K562 (cell line): ENCODE results near the gene AKR1A1. TPM values are rescaled to one million over a fixed set of nuclear protein-coding genes. Genes with fewer than 3 reads are reported as not detected.

Experiments
- ATF3 ChIP-seq, 2 experiments: fragments of 450-650 bp in 1 of 2; sonication (generic) in 1 of 2; formaldehyde crosslinking in 1 of 2; IDR thresholded peaks in 1 of 2; conservative IDR thresholded peaks in 1 of 2; 2 replicates each; pipeline versions ENCODE4 v1.6.1 to v1.8.1; 2016 to 2023; ENCODE audit warnings: mild to moderate bottlenecking in 2 of 2, moderate library complexity in 2 of 2, inconsistent platforms in 1 of 2, missing genetic modification reagents in 1 of 2
- BACH1 ChIP-seq: fragments of 200-800 bp; sonication (Bioruptor generic); IDR thresholded peaks from 2 replicates; pipeline ENCODE4 v1.6.1; 2016; ENCODE audit warnings: missing genetic modification characterization, missing compliant biosample characterization
- CEBPZ ChIP-seq: fragments of 150-350 bp; IDR thresholded peaks from 2 replicates; pipeline ENCODE4 v1.6.1; 2014; ENCODE audit warnings: low read depth, mild to moderate bottlenecking, low read length, borderline replicate concordance
- CHD1 ChIP-seq: fragments of 200-600 bp; sonication (generic); IDR thresholded peaks from one replicate; pipeline ENCODE4 v1.6.1; 2012; ENCODE audit warnings: mild to moderate bottlenecking, moderate library complexity, low read length, inconsistent platforms
- CHD2 ChIP-seq: IDR thresholded peaks from 2 replicates; pipeline ENCODE4 v1.6.1; 2011; ENCODE audit warnings: low read depth, low read length
- CSDE1 ChIP-seq, 2 experiments: fragments of 450-650 bp; IDR thresholded peaks; 2 replicates each; pipeline ENCODE4 v1.6.1; 2016; ENCODE audit warnings: mild to moderate bottlenecking in 1 of 2
- EWSR1 ChIP-seq: fragments of 450-650 bp; IDR thresholded peaks from 2 replicates; pipeline ENCODE4 v1.6.1; 2018; ENCODE audit warnings: borderline replicate concordance, mild to moderate bottlenecking, low read depth, moderate library complexity; ENCODE audit not compliant: partially characterized antibody
- MCM2 ChIP-seq: fragments of 450-650 bp; IDR thresholded peaks from 2 replicates; pipeline ENCODE4 v1.6.1; 2017; ENCODE audit warnings: low read depth, mild to moderate bottlenecking
- MECOM ChIP-seq: fragments of 250-450 bp; sonication (Bioruptor Pico); IDR thresholded peaks from 2 replicates; pipeline ENCODE4 v1.8.0; 2022; ENCODE audit warnings: inconsistent platforms
- MTF1 ChIP-seq: fragments of 250-450 bp; sonication (Bioruptor Pico); IDR thresholded peaks from 2 replicates; pipeline ENCODE4 v1.9.0; 2021; ENCODE audit warnings: moderate library complexity, mild to moderate bottlenecking, inconsistent platforms, borderline replicate concordance
- NCOA4 ChIP-seq: fragments of 450-650 bp; IDR thresholded peaks from 2 replicates; pipeline ENCODE4 v1.6.1; 2018; ENCODE audit warnings: mild to moderate bottlenecking; ENCODE audit not compliant: partially characterized antibody
- SMARCA5 ChIP-seq: fragments of 450-650 bp; IDR thresholded peaks from 2 replicates; pipeline ENCODE4 v1.6.1; 2016
- TAF9B ChIP-seq: fragments of 450-650 bp; IDR thresholded peaks from 2 replicates; pipeline ENCODE4 v1.6.1; 2018; ENCODE audit warnings: mild to moderate bottlenecking; ENCODE audit not compliant: partially characterized antibody
- ZNF253 ChIP-seq: fragments of 250-450 bp; sonication (Bioruptor Pico); conservative IDR thresholded peaks from 2 replicates; pipeline ENCODE4 v1.6.1; 2021; ENCODE audit warnings: mild to moderate bottlenecking
- ZNF584 ChIP-seq: fragments of 200-800 bp; sonication (Bioruptor generic); IDR thresholded peaks from 2 replicates; pipeline ENCODE4 v1.6.1; 2016; ENCODE audit warnings: low read depth, mild to moderate bottlenecking, missing genetic modification characterization, missing compliant biosample characterization
- ZNF668 ChIP-seq: fragments of 250-450 bp; sonication (Bioruptor Pico); IDR thresholded peaks from 2 replicates; pipeline ENCODE4 v1.8.0; 2022; ENCODE audit warnings: mild to moderate bottlenecking, inconsistent platforms
- polyA plus RNA-seq, 8 experiments: library from polyadenylated mRNA; depleted of rRNA in 4 of 8; stranded (reverse) in 5 of 8; unstranded in 3 of 8; fragments of >200 nt; fragmentation: Nextera tagmentation in 2 of 8; fragmentation: Illumina TruSeq in 1 of 8; extraction: Ambion mirVana in 2 of 8; extraction: Trizol in 1 of 8; gene quantifications; 2 replicates each; pipeline versions ENCODE4 v1.2.1 to v1.2.3, GENCODE V29; 2011 to 2014; ENCODE audit warnings: inconsistent platforms in 1 of 8, missing spikeins in 1 of 8
- total RNA-seq, 7 experiments: library from RNA; depleted of rRNA in 6 of 7; stranded (reverse); fragments of >200 nt in 6 of 7; fragmentation: Illumina TruSeq in 2 of 7; extraction: Trizol in 2 of 7; gene quantifications; 2 replicates each; pipeline versions ENCODE4 v1.2.1 to v1.2.3, GENCODE V29; 2011 to 2021; ENCODE audit warnings: low replicate concordance in 1 of 7
- TF ChIP-seq, protein P1 (sequence below): fragments of 250-450 bp; sonication (Bioruptor Pico); IDR thresholded peaks from 2 replicates; pipeline ENCODE4 v1.8.0; 2022; ENCODE audit warnings: inconsistent platforms

AKR1A1 gene
- total and polyA plus RNA-seq, 9 of the 15 experiments (the other 6 are each of a cell fraction or from before 2014, with no cell fraction given), result 68.6 to 211 (median 132) TPM

DNA sequence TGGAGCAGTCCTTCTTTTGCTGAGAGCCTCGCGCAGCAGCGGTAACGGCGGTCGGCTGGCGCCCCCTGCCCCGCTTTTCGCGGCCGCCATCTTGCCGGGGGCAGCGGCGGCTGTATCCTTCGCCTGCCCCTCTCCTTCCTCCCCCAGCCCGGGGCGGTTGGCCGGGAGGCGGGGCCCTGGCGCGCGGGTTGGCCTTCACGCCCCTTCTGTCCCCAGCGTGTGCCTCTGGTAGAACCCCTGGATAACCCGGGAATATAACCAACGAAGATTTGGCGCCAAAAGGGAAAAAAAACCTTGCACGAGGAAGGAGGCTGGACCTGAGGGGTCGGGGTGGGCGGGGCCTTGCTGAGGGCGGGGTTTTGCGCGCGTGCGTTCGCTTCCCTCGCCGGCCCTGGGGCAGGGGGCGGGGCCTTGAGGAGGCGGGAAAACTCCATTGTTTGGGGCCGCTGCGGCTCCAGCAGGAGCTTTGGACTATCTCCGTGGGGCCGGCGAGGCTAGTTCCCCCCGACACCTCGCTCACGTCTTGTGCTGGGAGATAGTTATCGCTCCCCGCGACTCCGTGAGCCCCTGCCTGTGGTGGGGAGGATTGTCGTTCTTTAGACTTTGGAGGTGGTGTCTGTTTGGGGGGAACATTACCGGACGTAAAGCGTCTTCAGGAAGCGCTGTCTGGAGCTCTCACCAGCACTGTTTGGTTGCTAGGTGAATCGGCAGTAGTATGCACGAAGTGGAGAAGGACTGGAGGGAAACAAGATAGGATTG is 33.9 kb downstream of the AKR1A1 start (continued):
- no peak for TF ChIP-seq ATF3 (IDR thresholded peaks at IDR 0.05)
- no peak for TF ChIP-seq ATF3 (CRISPR knock-in tag; conservative IDR thresholded peaks at IDR 0.05)
- TF ChIP-seq MCM2, result no peak
- TF ChIP-seq TAF9B, result no peak
- TF ChIP-seq, protein P1, sequence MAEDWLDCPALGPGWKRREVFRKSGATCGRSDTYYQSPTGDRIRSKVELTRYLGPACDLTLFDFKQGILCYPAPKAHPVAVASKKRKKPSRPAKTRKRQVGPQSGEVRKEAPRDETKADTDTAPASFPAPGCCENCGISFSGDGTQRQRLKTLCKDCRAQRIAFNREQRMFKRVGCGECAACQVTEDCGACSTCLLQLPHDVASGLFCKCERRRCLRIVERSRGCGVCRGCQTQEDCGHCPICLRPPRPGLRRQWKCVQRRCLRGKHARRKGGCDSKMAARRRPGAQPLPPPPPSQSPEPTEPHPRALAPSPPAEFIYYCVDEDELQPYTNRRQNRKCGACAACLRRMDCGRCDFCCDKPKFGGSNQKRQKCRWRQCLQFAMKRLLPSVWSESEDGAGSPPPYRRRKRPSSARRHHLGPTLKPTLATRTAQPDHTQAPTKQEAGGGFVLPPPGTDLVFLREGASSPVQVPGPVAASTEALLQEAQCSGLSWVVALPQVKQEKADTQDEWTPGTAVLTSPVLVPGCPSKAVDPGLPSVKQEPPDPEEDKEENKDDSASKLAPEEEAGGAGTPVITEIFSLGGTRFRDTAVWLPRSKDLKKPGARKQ (CRISPR knock-in tag), result no peak
- TF ChIP-seq ZNF584, result no peak
- no peak for TF ChIP-seq NCOA4
- no peak for TF ChIP-seq CEBPZ
- no peak for TF ChIP-seq BACH1
- TF ChIP-seq MTF1 (CRISPR knock-in tag), result no peak
- TF ChIP-seq CHD2, result 0 out of 2 replicates have a peak, but pooled peaks have one; percentile 14
- TF ChIP-seq CSDE1 (IDR thresholded peaks at IDR 0.05), result no peak
- no peak for TF ChIP-seq ZNF253
- TF ChIP-seq ZNF668, result no peak
- TF ChIP-seq MECOM, result no peak
- TF ChIP-seq SMARCA5, result no peak
- TF ChIP-seq EWSR1, result no peak
- peak; percentile 98 for TF ChIP-seq CHD1
